ENCODE measurements around the gene DDX10.

- no peak for TF ChIP-seq FOXM1 (IDR thresholded peaks at IDR 0.05; ENCODE audit: borderline replicate concordance, low read depth)
- no peak for TF ChIP-seq TAF1 (IDR thresholded peaks at IDR 0.05; ENCODE audit: low read depth)
- TF ChIP-seq EP300 (IDR thresholded peaks at IDR 0.05; ENCODE audit: borderline replicate concordance) = no peak
- no peak for TF ChIP-seq CEBPB (IDR thresholded peaks at IDR 0.05)
- TF ChIP-seq TEAD4 (IDR thresholded peaks at IDR 0.05) = no peak
These were observed 209.1 kb downstream of the DDX10 start for GRCh38 chr11:108873941-108874340.
